H9 (cell line): Measurements from ENCODE around the gene CCDC192. TPM values are rescaled to one million over a fixed set of nuclear protein-coding genes. Genes with fewer than 3 reads are reported as not detected.

Source experiments
- DNase-seq: peaks from one replicate; pipeline ENCODE4 v3.0.0-alpha.2; 2017
- H2AFZ ChIP-seq: one replicate; pipeline ENCODE4 v1.6.1; 2013; ENCODE audit warnings: mild to moderate bottlenecking, low read length, control low read depth, moderate library complexity
- H2AK5ac ChIP-seq: 2 replicates; pipeline ENCODE4 v1.6.1; 2013; ENCODE audit warnings: low read length, control low read depth, mixed read lengths; ENCODE audit not compliant: insufficient read length
- H2BK120ac ChIP-seq: one replicate; pipeline ENCODE4 v1.6.1; 2013; ENCODE audit warnings: low read depth, mild to moderate bottlenecking, low read length, control low read depth, inconsistent platforms; ENCODE audit not compliant: poor library complexity, severe bottlenecking
- H2BK12ac ChIP-seq: 2 replicates; pipeline ENCODE4 v1.6.1; 2013; ENCODE audit warnings: low read length, control low read depth, mixed read lengths, low read depth; ENCODE audit not compliant: insufficient read length
- H2BK15ac ChIP-seq: 2 replicates; pipeline ENCODE4 v1.6.1; 2013; ENCODE audit warnings: low read depth, low read length, control low read depth
- H2BK20ac ChIP-seq: one replicate; pipeline ENCODE4 v1.6.1; 2013; ENCODE audit warnings: low read depth, mild to moderate bottlenecking, low read length, control low read depth, inconsistent platforms; ENCODE audit not compliant: poor library complexity, severe bottlenecking
- H2BK5ac ChIP-seq: 2 replicates; pipeline ENCODE4 v1.6.1; 2013; ENCODE audit warnings: low read length, control low read depth, mixed read lengths; ENCODE audit not compliant: insufficient read length
- H3K14ac ChIP-seq: 2 replicates; pipeline ENCODE4 v1.6.1; 2013; ENCODE audit warnings: low read length, control low read depth; ENCODE audit not compliant: insufficient read depth
- H3K18ac ChIP-seq: 2 replicates; pipeline ENCODE4 v1.6.1; 2013; ENCODE audit warnings: low read depth, mild to moderate bottlenecking, mixed read lengths, low read length, control low read depth; ENCODE audit not compliant: insufficient read length
- H3K23ac ChIP-seq: 2 replicates; pipeline ENCODE4 v1.6.1; 2013; ENCODE audit warnings: low read length, control low read depth, mixed read lengths, low read depth; ENCODE audit not compliant: insufficient read length
- H3K23me2 ChIP-seq: 2 replicates; pipeline ENCODE4 v1.6.1; 2013; ENCODE audit warnings: low read depth, mild to moderate bottlenecking, mixed read lengths, low read length, control low read depth; ENCODE audit not compliant: insufficient read length, poor library complexity, severe bottlenecking
- H3K27ac ChIP-seq: 2 replicates; pipeline ENCODE4 v1.5.1; 2013; ENCODE audit warnings: low read length, control low read depth, mixed read lengths, low read depth; ENCODE audit not compliant: insufficient read length
- H3K27me3 ChIP-seq: 2 replicates; pipeline ENCODE4 v1.6.1; 2013; ENCODE audit warnings: low read length, control low read depth, inconsistent platforms; ENCODE audit not compliant: insufficient read depth
- H3K4ac ChIP-seq: 2 replicates; pipeline ENCODE4 v1.6.1; 2013; ENCODE audit warnings: low read depth, mild to moderate bottlenecking, control low read depth, inconsistent platforms, low read length, moderate library complexity
- H3K4me1 ChIP-seq: 2 replicates; pipeline ENCODE4 v1.6.1; 2013; ENCODE audit warnings: low read length, control low read depth, inconsistent platforms; ENCODE audit not compliant: insufficient read depth
- H3K4me2 ChIP-seq: 2 replicates; pipeline ENCODE4 v1.6.1; 2013; ENCODE audit warnings: low read length, control low read depth, mixed read lengths; ENCODE audit not compliant: insufficient read length, insufficient read depth
- H3K56ac ChIP-seq: 2 replicates; pipeline ENCODE4 v1.6.1; 2013; ENCODE audit warnings: low read depth, mild to moderate bottlenecking, mixed read lengths, low read length, control low read depth; ENCODE audit not compliant: insufficient read length
- H3K79me1 ChIP-seq: 2 replicates; pipeline ENCODE4 v1.6.1; 2013; ENCODE audit warnings: low read depth, mild to moderate bottlenecking, moderate library complexity, low read length, control low read depth, inconsistent platforms; ENCODE audit not compliant: insufficient read depth, poor library complexity, severe bottlenecking
- H3K79me2 ChIP-seq: 2 replicates; pipeline ENCODE4 v1.6.1; 2013; ENCODE audit warnings: low read length, control low read depth, inconsistent platforms; ENCODE audit not compliant: insufficient read depth
- H3K9ac ChIP-seq: 2 replicates; pipeline ENCODE4 v1.6.1; 2013; ENCODE audit warnings: low read length, control low read depth, mixed read lengths; ENCODE audit not compliant: insufficient read length; ENCODE audit errors: extremely low read depth
- H3K9me3 ChIP-seq: one replicate; pipeline ENCODE4 v1.6.1; 2013; ENCODE audit warnings: low read depth, low read length, inconsistent platforms; ENCODE audit not compliant: control insufficient read depth
- H3T11ph ChIP-seq: one replicate; pipeline ENCODE4 v1.6.1; 2013; ENCODE audit warnings: mild to moderate bottlenecking, low read length, control low read depth, inconsistent platforms
- H4K20me1 ChIP-seq: one replicate; pipeline ENCODE4 v1.6.1; 2013; ENCODE audit not compliant: control insufficient read depth, insufficient read length, insufficient read depth
- H4K5ac ChIP-seq: 2 replicates; pipeline ENCODE4 v1.6.1; 2013; ENCODE audit warnings: low read depth, mild to moderate bottlenecking, mixed read lengths, low read length, control low read depth; ENCODE audit not compliant: insufficient read length
- H4K8ac ChIP-seq: replicated peaks from 2 replicates; pipeline ENCODE4 v1.6.1; 2013; ENCODE audit warnings: low read length, control low read depth, mixed read lengths, low read depth; ENCODE audit not compliant: insufficient read length
- H4K91ac ChIP-seq: 2 replicates; pipeline ENCODE4 v1.6.1; 2013; ENCODE audit warnings: low read depth, mild to moderate bottlenecking, moderate library complexity, mixed read lengths, low read length, control low read depth; ENCODE audit not compliant: insufficient read length
- H3K27ac Mint-ChIP-seq, 3 experiments: 2 replicates in 2 of 3; 3 replicates in 1 of 3; pipeline ENCODE4 v1.8.0; 2020 to 2021; ENCODE audit warnings: mixed read lengths in 3 of 3, mild to moderate bottlenecking in 1 of 3, moderate library complexity in 1 of 3
- H3K27me3 Mint-ChIP-seq: 2 replicates; pipeline ENCODE4 v1.8.0; 2021; ENCODE audit warnings: low read depth, mild to moderate bottlenecking, moderate library complexity, mixed read lengths
- H3K36me3 Mint-ChIP-seq, 3 experiments: 2 replicates in 2 of 3; 3 replicates in 1 of 3; pipeline ENCODE4 v1.8.0; 2020 to 2021; ENCODE audit warnings: low read depth in 3 of 3, mixed read lengths in 3 of 3; ENCODE audit not compliant: insufficient read depth in 1 of 3
- H3K4me1 Mint-ChIP-seq, 2 experiments: 2 replicates each; pipeline ENCODE4 v1.8.0; 2020; ENCODE audit warnings: mixed read lengths in 2 of 2
- H3K4me3 Mint-ChIP-seq, 2 experiments: 2 replicates in 1 of 2; 3 replicates in 1 of 2; pipeline ENCODE4 v1.8.0; 2020 to 2021; ENCODE audit warnings: mild to moderate bottlenecking in 2 of 2, mixed read lengths in 2 of 2, moderate library complexity in 1 of 2
- H3K9me3 Mint-ChIP-seq, 2 experiments: 2 replicates in 1 of 2; 3 replicates in 1 of 2; pipeline ENCODE4 v1.8.0; 2020; ENCODE audit warnings: mild to moderate bottlenecking in 2 of 2, mixed read lengths in 2 of 2, moderate library complexity in 1 of 2
- WGBS: extraction: QIAGEN DNeasy Blood & Tissue Kit; methylation state at CpG from one replicate; pipeline ENCODE4 v1.1.7; 2013; ENCODE audit warnings: missing lambda C conversion rate, low lambda C conversion rate, mixed read lengths; ENCODE audit not compliant: insufficient read length; ENCODE audit errors: extremely low coverage; 5-methylcytosine and 5-hydroxymethylcytosine counted together
- total RNA-seq: library from RNA; stranded (reverse); gene quantifications from 2 replicates; pipeline ENCODE4 v1.2.1, GENCODE V29; 2021
- TF ChIP-seq, protein P1 (sequence below): fragments of 200-600 bp; sonication (generic); conservative IDR thresholded peaks from 3 replicates; pipeline ENCODE4 v1.8.0; 2021; ENCODE audit warnings: antibody characterized with exemption, mild to moderate bottlenecking

Gene CCDC192
- total RNA-seq, 1 experiment from 2014 or later: not detected

DNA sequence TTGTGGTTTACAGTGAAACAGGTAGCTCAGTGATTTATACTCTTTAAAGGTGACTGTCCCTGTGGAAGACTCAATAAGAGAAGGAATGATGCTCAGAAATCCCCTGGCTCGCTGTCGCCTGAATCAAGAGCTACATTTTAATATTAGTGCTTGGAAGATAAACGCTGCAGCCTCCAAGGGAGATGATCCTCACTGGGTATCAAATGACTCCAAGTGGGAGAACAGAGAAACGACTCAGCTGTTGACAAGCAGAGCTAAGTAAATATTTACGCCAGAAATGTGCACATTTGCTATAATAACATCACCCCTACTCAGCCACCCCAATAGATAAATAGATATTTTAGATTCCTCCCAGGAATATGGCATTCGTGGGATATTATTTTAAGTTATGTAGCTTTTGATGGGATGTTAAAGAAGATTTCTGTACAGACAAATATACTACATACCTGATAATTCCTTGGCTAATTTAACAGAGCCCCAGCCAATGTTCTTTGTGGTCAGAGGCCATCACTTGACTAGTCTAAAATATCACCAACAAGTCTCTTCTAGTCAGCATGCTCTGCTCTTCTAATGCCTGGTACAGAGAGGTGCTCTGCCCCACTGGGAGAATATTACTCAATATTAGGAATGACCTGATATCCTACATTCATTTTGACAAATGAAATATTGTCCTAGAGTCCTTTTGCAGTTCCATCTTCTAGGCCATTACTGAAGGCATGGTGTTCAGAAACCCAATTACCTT, 18.3 kb upstream of the CCDC192 start:
- Histone ChIP-seq H3K23ac (no peak overlapping the region), H3K4ac (no peak overlapping the region), H4K8ac (no peak overlapping the region), H3K9me3 (no peaks in the 10 kb centered on the region), H3K23me2 (no peaks in the 10 kb centered on the region), H2BK12ac (no peak overlapping the region), H4K20me1 (no peaks in the 10 kb centered on the region), H2BK20ac (no peak overlapping the region), H2BK5ac (no peak overlapping the region), H3K18ac (no peak overlapping the region), H3K9ac (no peak overlapping the region), H3K4me1 (no peaks in the 10 kb centered on the region), H2AFZ (no peak overlapping the region), H3K27me3 (no peaks in the 10 kb centered on the region), H3K79me1 (no peaks in the 10 kb centered on the region), H3K14ac (no peak overlapping the region), H3K56ac (no peak overlapping the region), H4K5ac (no peak overlapping the region), H3K4me2 (no peak overlapping the region), H2BK15ac (no peak overlapping the region), H3K79me2 (no peaks in the 10 kb centered on the region), H2AK5ac (no peak overlapping the region), H2BK120ac (no peak overlapping the region), H3T11ph (no peak overlapping the region), H4K91ac (no peak overlapping the region), H3K27ac (no peak overlapping the region)
- WGBS: no CpG with 5 or more reads among the region's 6 CpGs
- TF ChIP-seq, protein P1, sequence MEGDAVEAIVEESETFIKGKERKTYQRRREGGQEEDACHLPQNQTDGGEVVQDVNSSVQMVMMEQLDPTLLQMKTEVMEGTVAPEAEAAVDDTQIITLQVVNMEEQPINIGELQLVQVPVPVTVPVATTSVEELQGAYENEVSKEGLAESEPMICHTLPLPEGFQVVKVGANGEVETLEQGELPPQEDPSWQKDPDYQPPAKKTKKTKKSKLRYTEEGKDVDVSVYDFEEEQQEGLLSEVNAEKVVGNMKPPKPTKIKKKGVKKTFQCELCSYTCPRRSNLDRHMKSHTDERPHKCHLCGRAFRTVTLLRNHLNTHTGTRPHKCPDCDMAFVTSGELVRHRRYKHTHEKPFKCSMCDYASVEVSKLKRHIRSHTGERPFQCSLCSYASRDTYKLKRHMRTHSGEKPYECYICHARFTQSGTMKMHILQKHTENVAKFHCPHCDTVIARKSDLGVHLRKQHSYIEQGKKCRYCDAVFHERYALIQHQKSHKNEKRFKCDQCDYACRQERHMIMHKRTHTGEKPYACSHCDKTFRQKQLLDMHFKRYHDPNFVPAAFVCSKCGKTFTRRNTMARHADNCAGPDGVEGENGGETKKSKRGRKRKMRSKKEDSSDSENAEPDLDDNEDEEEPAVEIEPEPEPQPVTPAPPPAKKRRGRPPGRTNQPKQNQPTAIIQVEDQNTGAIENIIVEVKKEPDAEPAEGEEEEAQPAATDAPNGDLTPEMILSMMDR: no peak
- Mint-ChIP-seq H3K27ac (no peak overlapping the region), H3K36me3 (no peaks in the 10 kb centered on the region), H3K9me3 (no peaks in the 10 kb centered on the region), H3K4me1 (no peaks in the 10 kb centered on the region), H3K27me3 (no peaks in the 10 kb centered on the region), H3K4me3 (no peak overlapping the region)
- DNase-seq: no peak
